Hepatocyte (in vitro differentiated cells): ENCODE results near the gene PIGL.

ENCODE experiments used
- EZH2phosphoT487 ChIP-seq: fragments of 200-600 bp; sonication (generic); IDR thresholded peaks from one replicate; pipeline ENCODE4 v1.6.1; 2018; ENCODE audit warnings: antibody characterized with exemption, mild to moderate bottlenecking, low read depth, moderate library complexity; ENCODE audit not compliant: unreplicated experiment, severe bottlenecking
- TF ChIP-seq, protein P1 (sequence below): fragments of 200-600 bp; sonication (generic); IDR thresholded peaks from 2 replicates; pipeline ENCODE4 v1.5.1; 2016; ENCODE audit warnings: antibody characterized with exemption, mild to moderate bottlenecking; ENCODE audit not compliant: poor library complexity

GRCh38 chr17:16211590-16211989 is 5.4 kb upstream of the PIGL start:
- TF ChIP-seq, protein P1, sequence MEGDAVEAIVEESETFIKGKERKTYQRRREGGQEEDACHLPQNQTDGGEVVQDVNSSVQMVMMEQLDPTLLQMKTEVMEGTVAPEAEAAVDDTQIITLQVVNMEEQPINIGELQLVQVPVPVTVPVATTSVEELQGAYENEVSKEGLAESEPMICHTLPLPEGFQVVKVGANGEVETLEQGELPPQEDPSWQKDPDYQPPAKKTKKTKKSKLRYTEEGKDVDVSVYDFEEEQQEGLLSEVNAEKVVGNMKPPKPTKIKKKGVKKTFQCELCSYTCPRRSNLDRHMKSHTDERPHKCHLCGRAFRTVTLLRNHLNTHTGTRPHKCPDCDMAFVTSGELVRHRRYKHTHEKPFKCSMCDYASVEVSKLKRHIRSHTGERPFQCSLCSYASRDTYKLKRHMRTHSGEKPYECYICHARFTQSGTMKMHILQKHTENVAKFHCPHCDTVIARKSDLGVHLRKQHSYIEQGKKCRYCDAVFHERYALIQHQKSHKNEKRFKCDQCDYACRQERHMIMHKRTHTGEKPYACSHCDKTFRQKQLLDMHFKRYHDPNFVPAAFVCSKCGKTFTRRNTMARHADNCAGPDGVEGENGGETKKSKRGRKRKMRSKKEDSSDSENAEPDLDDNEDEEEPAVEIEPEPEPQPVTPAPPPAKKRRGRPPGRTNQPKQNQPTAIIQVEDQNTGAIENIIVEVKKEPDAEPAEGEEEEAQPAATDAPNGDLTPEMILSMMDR = no peak
- TF ChIP-seq EZH2phosphoT487 = no peak
